ENCODE results near the gene CMC2. TPM values are rescaled to one million over a fixed set of nuclear protein-coding genes. Genes with fewer than 3 reads are reported as not detected.

CMC2 gene
- polyA plus RNA-seq, 6 donors from 2014 or later: 71.2 to 106 (median 83.2) TPM

GRCh38 chr16:80931801-80932707 is 74.6 kb downstream of the CMC2 start:
- Mint-ChIP-seq H3K4me3 (peak overlapping the region; percentile 39 to 84 (median 72)), H3K36me3 (peaks cover 0 to 7% of the 10 kb centered on the region in 2 donors), H3K9me3 (peaks cover 0 to 5% (median 0%) of the 10 kb centered on the region in 7 donors), H3K4me1 (peaks cover 5 to 13% (median 8%) of the 10 kb centered on the region in 3 donors), H3K27ac (no peak overlapping the region), H3K27me3 (peaks cover 61 to 82% (median 75%) of the 10 kb centered on the region in 3 donors)
- ATAC-seq (ENCODE audit: low read depth in 2 of 2) (no peak), DNase-seq (no peak)

- peaks cover 0 to 5% (median 0%) of the 10 kb centered on the region in 7 donors for H3K9me3 Mint-ChIP-seq
- H3K27me3 Mint-ChIP-seq: peaks cover 17 to 38% (median 35%) of the 10 kb centered on the region in 3 donors
- DNase-seq: no peak
- H3K36me3 Mint-ChIP-seq: peaks cover 0 to 7% of the 10 kb centered on the region in 2 donors
- H3K4me3 Mint-ChIP-seq: no peak overlapping the region
- no peaks in the 10 kb centered on the region for H3K4me1 Mint-ChIP-seq
- H3K27ac Mint-ChIP-seq: no peak overlapping the region
- no peak for ATAC-seq (ENCODE audit: low read depth in 2 of 2)
Observed at GRCh38 chr16:80924372-80924978, 82.2 kb downstream of the CMC2 start.

- H3K27me3 Mint-ChIP-seq: peaks cover 14 to 38% (median 37%) of the 10 kb centered on the region in 3 donors
- no peak for ATAC-seq (ENCODE audit: low read depth in 2 of 2)
Observed at GRCh38 chr16:80923356-80923755, 83.3 kb downstream of the CMC2 start.

More at GRCh38 chr16:80923356-80923755, 83.3 kb downstream of the CMC2 start:
- no peak overlapping the region for H3K4me3 Mint-ChIP-seq
- DNase-seq: no peak
- H3K36me3 Mint-ChIP-seq: peaks cover 0 to 4% of the 10 kb centered on the region in 2 donors
- peaks cover 0 to 4% (median 0%) of the 10 kb centered on the region in 7 donors for H3K9me3 Mint-ChIP-seq
- no peaks in the 10 kb centered on the region for H3K4me1 Mint-ChIP-seq
- H3K27ac Mint-ChIP-seq: no peak overlapping the region

Other genes starting within 250 kb of the CMC2 start
- gene CDYL2, start 202.3 kb downstream of the CMC2 start, polyA plus RNA-seq (ENCODE audit: low read depth in 6 of 6): under 1 TPM in 2 of 6 donors, not detected in 4; 0.03 to 0.13 TPM
- gene CENPN, start 329 bp upstream of the CMC2 start, polyA plus RNA-seq (ENCODE audit: low read depth in 6 of 6): 10 to 100 TPM in 1 of 6 donors, 1 to 10 TPM in 5; 4.2 to 11.8 (median 8.6) TPM
- gene ATMIN, start 29.0 kb upstream of the CMC2 start, polyA plus RNA-seq (ENCODE audit: low read depth in 6 of 6): 10 to 100 TPM; 22.9 to 49.0 (median 30.8) TPM
- under 1 TPM; 0.25 to 0.52 (median 0.46) TPM for gene C16orf46, start 70.4 kb upstream of the CMC2 start, polyA plus RNA-seq (ENCODE audit: low read depth in 6 of 6)
- 10 to 100 TPM in 1 of 6 donors, 1 to 10 TPM in 5; 3.7 to 12.7 (median 6.2) TPM for gene GCSH, start 89.5 kb upstream of the CMC2 start, polyA plus RNA-seq (ENCODE audit: low read depth in 6 of 6)
- gene BCO1, start 231.8 kb upstream of the CMC2 start, polyA plus RNA-seq (ENCODE audit: low read depth in 6 of 6): not detected

Data from naive B cell (primary cell).